ENCODE data around the gene IGF2BP1. TPM values are rescaled to one million over a fixed set of nuclear protein-coding genes. Genes with fewer than 3 reads are reported as not detected.
"Not testable (repeated sequence)": the region's sequence is repeated elsewhere in the genome, so short reads cannot be mapped to it uniquely, and the experiment has no call there.

Gene IGF2BP1
- polyA plus RNA-seq, 3 donors = 12.9 to 20.4 (median 18.2) TPM

DNA sequence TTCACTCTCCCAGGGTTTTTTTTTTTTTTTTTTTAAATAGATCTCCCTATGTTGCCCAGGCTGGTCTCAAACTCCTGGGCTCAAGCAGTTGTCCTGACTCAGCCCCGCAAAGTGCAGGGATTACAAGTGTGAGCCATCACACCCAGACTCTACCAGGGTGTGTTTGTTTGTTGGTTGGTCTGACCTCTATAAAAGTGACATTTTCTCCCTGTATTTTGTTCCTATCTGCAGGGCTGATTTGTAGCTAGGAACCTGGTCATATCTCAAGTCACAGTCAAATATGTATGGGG lies 89.1 kb downstream of the IGF2BP1 start:
- DNase-seq (ENCODE audit: low read depth in 3 of 3, low spot score in 2 of 3) = no peak

DNA sequence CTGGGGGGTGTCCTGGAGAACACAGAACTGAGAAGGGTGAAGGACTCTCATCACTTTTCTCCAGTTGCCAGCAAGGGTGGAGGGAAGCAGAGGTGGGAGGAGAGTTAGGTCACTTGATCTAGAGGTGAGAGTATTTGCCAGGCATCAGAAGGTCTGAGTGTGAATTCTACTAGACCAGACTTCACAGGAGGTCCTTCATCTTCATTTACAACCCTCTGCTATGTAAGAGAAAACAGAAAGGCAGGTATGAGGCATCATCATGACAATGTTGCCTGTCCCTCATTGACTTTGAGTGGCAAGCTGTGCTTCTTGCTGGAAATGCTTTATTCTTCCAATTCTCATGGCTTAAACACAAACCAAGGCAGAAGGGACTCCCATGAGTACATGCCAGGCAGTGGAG lies 89.5 kb downstream of the IGF2BP1 start:
- no peak for DNase-seq (ENCODE audit: low read depth in 3 of 3, low spot score in 2 of 3)

DNA sequence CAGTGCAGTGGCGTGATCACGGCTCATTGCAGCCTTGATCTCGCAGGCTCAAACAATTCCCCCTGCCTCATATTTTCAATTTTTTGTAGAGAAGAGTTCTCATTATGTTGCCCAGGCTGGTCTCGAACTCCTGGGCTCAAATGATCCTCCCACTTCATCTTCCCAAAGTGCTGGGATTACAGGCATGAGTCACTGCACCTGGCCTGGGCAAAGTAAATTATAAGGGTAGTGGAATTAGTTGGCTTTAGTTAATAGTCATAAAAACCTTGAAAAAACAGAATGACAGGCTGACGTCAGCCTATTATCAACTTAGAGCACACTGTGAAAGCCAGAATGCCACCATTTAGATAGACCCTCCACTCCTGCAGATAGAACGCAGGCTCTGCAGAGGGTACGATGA lies 91.9 kb downstream of the IGF2BP1 start:
- no peak for DNase-seq (ENCODE audit: low read depth in 3 of 3, low spot score in 2 of 3)

DNA sequence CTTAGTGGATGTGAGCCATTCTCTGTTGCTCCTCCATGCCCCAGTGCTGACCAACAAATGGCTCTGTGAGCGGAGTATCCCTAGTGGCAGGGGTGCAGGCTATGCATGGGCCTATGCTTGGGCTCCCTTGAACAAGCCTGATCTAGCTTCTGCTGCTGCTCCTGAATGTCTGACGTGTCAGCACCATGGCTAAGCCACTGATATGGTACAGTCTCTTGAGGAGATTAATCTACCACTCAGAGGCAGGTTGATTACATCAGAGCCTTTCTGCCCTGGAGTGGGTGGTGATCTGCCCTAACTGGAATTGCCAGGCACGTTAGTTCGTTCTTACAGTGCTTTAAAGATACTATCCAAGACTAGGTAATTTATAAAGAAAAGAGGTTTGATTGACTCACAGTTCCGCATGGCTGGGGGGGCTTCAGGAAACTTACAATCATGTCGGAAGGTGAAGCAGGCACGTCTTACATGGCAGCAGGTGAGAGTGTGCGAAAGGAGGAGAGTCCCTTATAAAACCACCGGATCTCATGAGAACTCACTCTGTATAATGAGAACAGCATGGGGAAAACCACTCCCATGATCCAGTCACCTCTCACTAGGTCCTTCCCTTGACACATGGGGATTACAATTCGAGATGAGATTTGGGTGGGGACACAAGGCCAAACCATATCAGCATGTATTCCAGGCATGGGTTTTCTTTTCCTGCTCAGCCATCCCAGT lies 93.9 kb downstream of the IGF2BP1 start:
- no peak for DNase-seq (ENCODE audit: low read depth in 3 of 3, low spot score in 2 of 3)

DNA sequence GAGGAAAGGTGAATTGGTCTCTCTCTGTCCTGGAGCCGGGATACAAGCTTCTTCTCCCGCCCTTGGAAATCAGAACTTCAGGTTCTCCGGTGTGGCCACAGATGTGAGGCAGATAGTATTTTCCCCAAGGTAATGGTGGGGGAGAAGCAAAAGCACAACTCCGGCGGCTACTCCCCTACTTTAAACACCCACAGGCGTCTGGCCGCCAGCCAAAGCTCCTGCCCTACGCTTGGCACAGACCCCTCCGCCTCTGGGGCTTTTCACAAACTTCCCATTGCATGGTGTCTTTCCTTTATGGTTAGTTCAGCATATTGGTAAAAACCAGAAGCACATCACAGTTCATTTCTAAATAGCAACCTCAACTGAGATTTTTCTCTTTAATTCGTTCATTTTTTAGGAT lies 95.9 kb downstream of the IGF2BP1 start:
- DNase-seq (ENCODE audit: low read depth in 3 of 3, low spot score in 2 of 3) = no peak

DNA sequence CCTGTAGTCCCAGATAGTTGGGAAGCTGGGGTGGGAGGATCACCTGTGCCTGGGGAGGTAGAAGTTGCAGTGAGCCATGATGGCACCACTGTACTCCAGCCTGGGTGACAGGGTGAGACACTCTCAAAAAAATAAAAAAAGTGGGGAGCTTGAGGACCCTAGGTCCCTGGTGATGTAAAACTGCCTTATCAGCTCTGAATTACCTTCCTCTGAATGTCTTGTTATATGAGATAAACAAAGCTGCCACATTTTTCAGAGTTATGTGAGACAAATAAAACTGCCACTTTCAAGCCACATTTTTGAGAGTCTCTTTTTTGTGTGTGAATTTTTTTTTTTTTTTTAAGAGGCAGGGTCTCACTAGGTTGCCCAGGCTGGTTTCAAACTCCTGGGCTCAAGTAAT lies 103.4 kb downstream of the IGF2BP1 start:
- DNase-seq (ENCODE audit: low read depth in 3 of 3, low spot score in 2 of 3) = no peak

DNA sequence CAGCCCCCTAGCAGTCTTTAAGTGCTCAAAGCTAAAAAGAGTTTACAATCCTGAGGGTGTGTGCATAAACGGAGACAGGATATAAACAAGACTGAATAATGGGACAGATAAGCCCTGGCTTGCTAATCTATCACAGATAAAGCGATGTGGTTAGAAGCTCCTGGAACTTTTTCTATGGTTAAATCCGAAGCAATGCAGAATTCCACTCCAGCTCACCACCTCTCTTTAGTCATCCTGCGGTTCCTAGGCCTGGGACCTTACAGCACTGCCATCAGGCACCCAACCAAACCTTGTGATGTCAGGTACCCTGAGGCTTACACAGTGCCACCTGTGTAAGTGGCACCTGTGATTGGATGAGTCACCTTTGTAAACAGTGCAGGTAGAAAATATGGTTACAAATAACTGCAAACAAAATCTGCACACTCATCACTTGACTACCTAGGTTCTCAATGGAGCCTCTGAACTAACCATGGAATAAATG lies 103.9 kb downstream of the IGF2BP1 start:
- no peak for DNase-seq (ENCODE audit: low read depth in 3 of 3, low spot score in 2 of 3)

DNA sequence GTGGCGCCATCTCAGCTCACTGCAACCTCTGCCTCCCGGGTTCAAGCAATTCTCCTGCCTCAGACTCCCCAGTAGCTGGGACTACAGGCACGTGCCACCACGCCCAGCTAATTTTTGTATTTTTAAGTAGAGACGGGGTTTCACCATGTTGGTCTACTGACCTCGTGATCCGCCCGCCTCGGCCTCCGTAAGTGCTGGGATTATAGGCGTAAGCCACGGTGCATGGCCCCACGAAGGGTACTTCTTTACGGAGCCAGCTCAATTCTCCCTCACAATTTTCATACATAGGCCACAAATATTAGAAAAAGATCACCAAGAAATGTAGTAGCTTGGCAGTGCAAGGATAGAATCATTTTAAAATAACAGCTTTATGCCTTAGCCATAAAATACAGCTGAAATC lies 106.2 kb downstream of the IGF2BP1 start:
- DNase-seq (ENCODE audit: low read depth in 3 of 3, low spot score in 2 of 3) = not testable (repeated sequence)

DNA sequence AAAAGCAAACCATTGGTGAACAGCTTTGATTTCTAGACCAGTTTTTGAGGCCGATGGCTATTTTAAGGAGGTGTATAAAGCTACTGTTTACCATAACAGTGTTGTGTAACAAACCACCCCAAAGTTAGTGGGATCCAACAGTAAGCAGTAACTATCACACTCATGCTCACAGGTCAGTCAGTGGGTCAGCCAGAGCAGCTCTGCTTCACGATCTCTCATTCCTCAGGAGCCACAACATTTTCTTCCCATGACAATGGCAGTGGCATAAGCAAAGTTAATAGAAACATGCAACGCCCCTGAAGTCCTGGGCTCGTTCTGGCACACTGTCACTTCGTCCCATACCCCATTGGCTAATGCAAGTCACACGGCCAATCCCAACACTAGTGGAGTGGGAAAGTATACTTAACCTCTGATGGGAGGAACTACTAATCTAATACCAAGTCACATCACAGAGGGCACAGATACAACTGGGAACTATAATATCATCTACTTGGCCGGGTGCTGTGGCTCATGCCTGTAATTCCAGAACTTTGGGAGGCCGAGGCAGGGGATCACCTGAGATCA lies 107.4 kb downstream of the IGF2BP1 start:
- DNase-seq (ENCODE audit: low read depth in 3 of 3, low spot score in 2 of 3) = no peak

Other genes starting within 250 kb of the IGF2BP1 start
- under 1 TPM; 0.14 to 0.64 (median 0.40) TPM for gene TTLL6, start 180.2 kb upstream of the IGF2BP1 start, polyA plus RNA-seq (ENCODE audit: insufficient read length in 3 of 3)
- 10 to 100 TPM; 88.9 to 97.6 (median 91.8) TPM for gene CALCOCO2, start 166.3 kb upstream of the IGF2BP1 start, polyA plus RNA-seq (ENCODE audit: insufficient read length in 3 of 3)
- gene ATP5MC1, start 104.6 kb upstream of the IGF2BP1 start, polyA plus RNA-seq (ENCODE audit: insufficient read length in 3 of 3) = 100 to 1,000 TPM; 158 to 162 (median 160) TPM
- gene UBE2Z, start 89.0 kb upstream of the IGF2BP1 start, polyA plus RNA-seq (ENCODE audit: insufficient read length in 3 of 3) = 10 to 100 TPM; 91.6 to 99.2 (median 97.7) TPM
- 100 to 1,000 TPM in 2 of 3 donors, 10 to 100 TPM in 1; 86.2 to 107 (median 101) TPM for gene SNF8, start 52.5 kb upstream of the IGF2BP1 start, polyA plus RNA-seq (ENCODE audit: insufficient read length in 3 of 3)
- gene GIP, start 28.8 kb upstream of the IGF2BP1 start, polyA plus RNA-seq (ENCODE audit: insufficient read length in 3 of 3) = not detected
- 1 to 10 TPM in 1 of 3 donors, under 1 TPM in 2; 0.50 to 1.9 (median 0.79) TPM for gene B4GALNT2, start 135.4 kb downstream of the IGF2BP1 start, polyA plus RNA-seq (ENCODE audit: insufficient read length in 3 of 3)
- 1 to 10 TPM; 1.1 to 2.2 (median 1.7) TPM for gene GNGT2, start 213.2 kb downstream of the IGF2BP1 start, polyA plus RNA-seq (ENCODE audit: insufficient read length in 3 of 3)
- 1 to 10 TPM; 4.2 to 5.8 (median 4.7) TPM for gene ABI3, start 213.3 kb downstream of the IGF2BP1 start, polyA plus RNA-seq (ENCODE audit: insufficient read length in 3 of 3)
- 1 to 10 TPM; 1.5 to 1.7 (median 1.7) TPM for gene PHOSPHO1, start 233.4 kb downstream of the IGF2BP1 start, polyA plus RNA-seq (ENCODE audit: insufficient read length in 3 of 3)